Adrenal gland (tissue), 12 donors: ENCODE data around the gene CLCN5. TPM values are rescaled to one million over a fixed set of nuclear protein-coding genes. Genes with fewer than 3 reads are reported as not detected.

Experiments used
- DNase-seq, 7 donors: peaks; one replicate each; pipeline ENCODE4 v3.0.0-alpha.2; 2019 to 2020
- H3K27ac ChIP-seq, 5 donors: fragments of 200-600 bp; sonication (generic) in 4 of 5; 1 replicate in 3 of 5; 2 replicates in 2 of 5; pipeline versions ENCODE4 v1.5.1 to v1.8.0; 2016 to 2020; ENCODE audit warnings: mild to moderate bottlenecking in 1 of 5
- H3K27me3 ChIP-seq: fragments of 200-600 bp; 2 replicates; pipeline ENCODE4 v1.8.0; 2021
- H3K36me3 ChIP-seq, 2 donors: fragments of 200-600 bp; replicated peaks in 1 of 2; 1 replicate in 1 of 2; 2 replicates in 1 of 2; pipeline versions ENCODE4 v1.5.1 to v1.8.0; 2018 to 2022
- H3K4me1 ChIP-seq, 2 donors: fragments of 200-600 bp; replicated peaks in 1 of 2; 1 replicate in 1 of 2; 2 replicates in 1 of 2; pipeline versions ENCODE4 v1.5.1 to v1.8.0; 2018 to 2021
- H3K4me3 ChIP-seq, 4 donors: fragments of 200-600 bp; sonication (generic) in 3 of 4; one replicate each; pipeline ENCODE4 v1.5.1; 2016 to 2018
- H3K9me3 ChIP-seq, 3 donors: fragments of 200-600 bp; sonication (generic) in 1 of 3; replicated peaks in 1 of 3; 1 replicate in 2 of 3; 2 replicates in 1 of 3; pipeline versions ENCODE4 v1.5.1 to v1.8.0; 2016 to 2021
- CTCF ChIP-seq, 6 experiments: fragments of 450-650 bp in 4 of 6; fragments of 200-600 bp in 2 of 6; sonication (generic) in 1 of 6; IDR thresholded peaks; 1 replicate in 5 of 6; 2 replicates in 1 of 6; pipeline versions ENCODE4 v1.5.1 to v1.8.0; 2016 to 2021; ENCODE audit warnings: antibody characterized with exemption in 6 of 6, mild to moderate bottlenecking in 2 of 6, moderate library complexity in 1 of 6
- POLR2A ChIP-seq, 2 donors: fragments of 450-650 bp; IDR thresholded peaks; one replicate each; pipeline ENCODE4 v1.6.1; 2017; ENCODE audit warnings: antibody characterized with exemption in 2 of 2, mild to moderate bottlenecking in 2 of 2, moderate library complexity in 1 of 2
- WGBS, 4 donors: extraction: QIAGEN DNeasy Blood & Tissue Kit in 2 of 4; methylation state at CpG; one replicate each; pipeline versions ENCODE4 v1.1.5 to v1.1.7; 2013 to 2017; 5-methylcytosine and 5-hydroxymethylcytosine counted together
- intact Hi-C, 2 donors: fragments of 100-400 bp; cut with DNase I; formaldehyde crosslinking; loops; one replicate each; pipeline versions ENCODE4 v1.14.1 to v1.15.0; 2022 to 2023
- polyA plus RNA-seq, 3 donors: library from polyadenylated mRNA; stranded (reverse); fragments of 200-250 nt in 2 of 3; fragments of 350-450 nt in 1 of 3; fragmentation: Illumina TruSeq in 1 of 3; extraction: RNeasy Lipid Tissue Mini Kit (QIAGEN cat#74804) in 1 of 3; gene quantifications; one replicate each; pipeline ENCODE4 v1.2.3, GENCODE V29; 2013 to 2014
- total RNA-seq, 9 donors: library from RNA; depleted of rRNA in 4 of 9; stranded (reverse); fragments of >200 nt in 4 of 9; fragments of 120-200 nt in 1 of 9; fragmentation: NEBNext Ultra II Directional in 1 of 9; extraction: Animal tissue kit (Norgen Biotek cat#: 25700) in 1 of 9; gene quantifications; one replicate each; pipeline versions ENCODE4 v1.1.0 to v1.2.4, GENCODE V29; 2013 to 2023
- donor health status: healthy with polysubstance abuse.
- donor health status: Bipolar disorder and iron deficiency.
- donor health status: DM: yes; HTN: yes; CAD: no.
- donor health status: DM: no; HTN: no; CAD: no.
- donor health status: DM: no; HTN: no; CAD: no.
- donor health status: DM: yes; HTN: yes; CAD: no.

Gene CLCN5
- total and polyA plus RNA-seq, 12 donors = 3.3 to 17.3 (median 8.6) TPM

DNA sequence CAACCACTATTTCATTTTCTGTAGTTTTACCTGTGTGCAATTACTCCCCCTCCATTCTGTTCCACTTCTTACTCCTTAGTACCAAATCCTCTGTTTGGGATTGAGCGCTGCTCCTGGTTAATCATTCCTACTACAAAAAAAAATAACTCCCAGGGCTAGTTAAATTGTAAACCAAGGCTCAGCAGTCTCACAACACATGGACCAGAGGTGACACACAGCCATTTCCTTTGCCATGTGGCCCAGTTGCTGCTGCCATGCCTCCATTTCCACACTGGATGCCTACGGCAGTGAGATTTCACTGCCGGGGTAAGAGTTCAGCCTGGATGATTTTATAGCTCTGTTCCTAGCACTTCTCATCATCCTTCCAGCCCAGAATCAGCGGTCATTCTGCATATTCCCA, 171.2 kb downstream of the CLCN5 start:
- no peaks in the 10 kb centered on the region for H3K27me3 ChIP-seq
- no peak overlapping the region for H3K4me3 ChIP-seq
- no peaks in the 10 kb centered on the region for H3K36me3 ChIP-seq
- DNase-seq = no peak
- WGBS, 4 donors = 85 to 94% (median 90%) methylated on average over 4 of the region's 4 CpGs
- H3K9me3 ChIP-seq = no peaks in the 10 kb centered on the region
- TF ChIP-seq CTCF (IDR thresholded peaks at IDR 0.05) (no peak), POLR2A (IDR thresholded peaks at IDR 0.05) (no peak)
- intact Hi-C loops = loop anchor here in 1 of 2 donors (10.0 kb wide), 1 partner anchor 491 kb away; no protein-coding TSS in a partner anchor
- H3K4me1 ChIP-seq = no peaks in the 10 kb centered on the region
- H3K27ac ChIP-seq = no peak overlapping the region

- intact Hi-C loops = loop anchor here in 1 of 2 donors (10.0 kb wide), 1 partner anchor 488 kb away; no protein-coding TSS in a partner anchor
Measured at GRCh38 chrX:50097071-50097470, 174.7 kb downstream of the CLCN5 start.

GRCh38 chrX:50098241-50098640, 175.8 kb downstream of the CLCN5 start:
- TF ChIP-seq POLR2A (IDR thresholded peaks at IDR 0.05) = no peak
- TF ChIP-seq CTCF (IDR thresholded peaks at IDR 0.05) = no peak
- no peaks in the 10 kb centered on the region for H3K9me3 ChIP-seq
- no peaks in the 10 kb centered on the region for H3K27me3 ChIP-seq
- 63 to 77% (median 65%) methylated on average over 3 of the region's 3 CpGs for WGBS, 4 donors
- DNase-seq = no peak
- no peak overlapping the region for H3K27ac ChIP-seq
- H3K4me3 ChIP-seq = no peak overlapping the region
- no peaks in the 10 kb centered on the region for H3K4me1 ChIP-seq
- intact Hi-C loops = loop anchor here in 1 of 2 donors (10.0 kb wide), 1 partner anchor 487 kb away; no protein-coding TSS in a partner anchor
- no peaks in the 10 kb centered on the region for H3K36me3 ChIP-seq

More at GRCh38 chrX:50097071-50097470, 174.7 kb downstream of the CLCN5 start:
- Histone ChIP-seq H3K27ac (no peak overlapping the region), H3K9me3 (no peaks in the 10 kb centered on the region), H3K4me1 (no peaks in the 10 kb centered on the region), H3K4me3 (no peak overlapping the region), H3K27me3 (no peaks in the 10 kb centered on the region), H3K36me3 (no peaks in the 10 kb centered on the region)
- DNase-seq = no peak
- TF ChIP-seq POLR2A (IDR thresholded peaks at IDR 0.05) (no peak), CTCF (IDR thresholded peaks at IDR 0.05) (no peak)
- WGBS, 4 donors = 66 to 83% (median 73%) methylated on average over 4 of the region's 4 CpGs

DNA sequence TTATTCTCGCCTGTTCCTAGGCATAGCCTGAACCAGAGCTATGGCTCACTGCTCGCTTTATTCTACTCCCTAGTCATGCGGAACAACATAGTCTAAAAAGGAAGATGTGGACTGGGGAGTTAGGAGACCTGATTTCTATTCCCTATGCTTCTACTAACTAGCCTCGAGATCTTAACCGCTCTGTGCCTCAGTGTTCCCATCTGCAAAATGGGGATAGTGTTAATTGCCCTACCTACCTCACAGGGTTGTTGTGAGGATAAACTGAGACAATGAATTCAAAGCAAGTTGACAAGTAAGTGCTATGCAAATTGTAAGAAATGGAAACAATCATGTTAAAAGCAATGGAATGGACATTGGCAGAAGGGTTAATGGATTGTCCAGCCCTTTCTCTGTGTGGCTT, 176.4 kb downstream of the CLCN5 start:
- 72 to 97% (median 91%) methylated on average over 5 of the region's 5 CpGs for WGBS, 4 donors
- Histone ChIP-seq H3K9me3 (no peaks in the 10 kb centered on the region), H3K4me1 (no peaks in the 10 kb centered on the region), H3K27ac (no peak overlapping the region), H3K4me3 (no peak overlapping the region), H3K27me3 (no peaks in the 10 kb centered on the region), H3K36me3 (no peaks in the 10 kb centered on the region)
- DNase-seq = no peak
- intact Hi-C loops = loop anchor here in 1 of 2 donors (10.0 kb wide), 1 partner anchor 486 kb away; no protein-coding TSS in a partner anchor
- TF ChIP-seq POLR2A (IDR thresholded peaks at IDR 0.05) (no peak), CTCF (IDR thresholded peaks at IDR 0.05) (no peak)
